Left cardiac atrium (tissue), 4 donors: Measurements from ENCODE around the gene STYXL2. TPM values are rescaled to one million over a fixed set of nuclear protein-coding genes. Genes with fewer than 3 reads are reported as not detected.

Experiments used
- ATAC-seq, 2 donors: fragments of 200-7000 bp; cut with Tn5 transposase; one replicate each; pipeline ENCODE4 v1.9.1; 2020; ENCODE audit warnings: mild to moderate bottlenecking in 2 of 2, moderate library complexity in 2 of 2
- DNase-seq: peaks from one replicate; pipeline ENCODE4 v3.0.0-alpha.2; 2020
- intact Hi-C, 2 donors: fragments of 100-400 bp; cut with DNase I; formaldehyde crosslinking; loops; one replicate each; pipeline versions ENCODE4 v1.14.1 to v1.15.1; 2022 to 2023
- total RNA-seq, 2 donors: library from RNA; stranded (reverse); fragmentation: NEBNext Ultra II Directional; extraction: Animal tissue kit (Norgen Biotek cat#: 25700); gene quantifications; one replicate each; pipeline ENCODE4 v1.2.1, GENCODE V29; 2021
- donor health status: DM: no; HTN: yes; CAD: no.
- donor health status: DM: no; HTN: yes; CAD: no; lungs with severe emphysema.
- donor health status: DM: yes; HTN: yes; CAD: no.
- donor health status: Dilated cardiomyopathy.

The STYXL2 gene
- total RNA-seq, 2 donors from 2014 or later = 80.0 to 87.4 TPM

DNA sequence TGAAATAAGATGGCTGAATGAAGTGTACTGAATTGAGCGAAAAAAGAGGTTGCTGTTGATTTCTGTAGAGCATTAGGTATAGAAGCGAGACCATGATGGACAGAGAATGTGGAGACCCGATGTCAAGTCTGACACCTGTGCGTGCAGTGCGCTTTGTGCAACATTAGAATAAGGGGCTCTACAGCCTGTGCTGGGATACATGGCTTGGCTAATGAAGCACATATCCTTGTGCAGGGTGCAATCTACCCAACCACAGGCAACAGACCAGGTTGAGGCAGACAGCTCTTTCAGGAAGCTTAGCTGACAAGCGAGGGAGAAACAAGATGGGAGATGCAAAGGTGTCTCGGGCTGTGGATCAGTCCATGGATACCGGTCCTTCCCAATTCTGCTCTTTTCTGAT lies 22.6 kb upstream of the STYXL2 start:
- DNase-seq = no peak
- no peak for ATAC-seq
- intact Hi-C loops = no loop called here

DNA sequence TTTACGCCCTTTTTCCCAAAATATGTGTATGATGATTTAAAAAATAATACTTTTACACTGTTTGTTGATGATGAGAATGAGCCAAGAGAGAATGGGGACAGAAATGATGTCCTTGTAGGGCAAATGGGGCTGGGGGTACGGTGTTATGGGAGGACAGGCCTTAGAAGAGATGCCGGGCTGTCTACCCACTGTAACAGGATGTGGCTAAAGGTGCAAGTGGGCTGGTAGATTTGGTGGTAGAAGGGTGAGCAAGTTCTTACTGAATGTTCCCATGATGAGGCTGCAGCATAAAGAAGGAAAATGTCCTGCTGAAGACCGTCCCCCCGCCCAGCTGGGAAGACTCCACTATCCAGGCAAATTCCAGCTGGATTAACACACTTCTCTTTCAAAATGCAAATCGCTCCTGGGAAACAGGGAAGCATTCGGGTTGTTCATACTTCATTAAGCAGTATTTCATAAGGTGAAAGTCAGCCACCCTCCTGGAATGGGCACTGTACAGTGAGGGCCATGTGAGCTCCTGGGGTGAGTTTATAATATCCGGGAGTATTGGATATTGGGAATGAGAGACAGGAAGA lies 17.7 kb upstream of the STYXL2 start:
- DNase-seq (no peak), ATAC-seq (no peak)
- intact Hi-C loops = no loop called here

DNA sequence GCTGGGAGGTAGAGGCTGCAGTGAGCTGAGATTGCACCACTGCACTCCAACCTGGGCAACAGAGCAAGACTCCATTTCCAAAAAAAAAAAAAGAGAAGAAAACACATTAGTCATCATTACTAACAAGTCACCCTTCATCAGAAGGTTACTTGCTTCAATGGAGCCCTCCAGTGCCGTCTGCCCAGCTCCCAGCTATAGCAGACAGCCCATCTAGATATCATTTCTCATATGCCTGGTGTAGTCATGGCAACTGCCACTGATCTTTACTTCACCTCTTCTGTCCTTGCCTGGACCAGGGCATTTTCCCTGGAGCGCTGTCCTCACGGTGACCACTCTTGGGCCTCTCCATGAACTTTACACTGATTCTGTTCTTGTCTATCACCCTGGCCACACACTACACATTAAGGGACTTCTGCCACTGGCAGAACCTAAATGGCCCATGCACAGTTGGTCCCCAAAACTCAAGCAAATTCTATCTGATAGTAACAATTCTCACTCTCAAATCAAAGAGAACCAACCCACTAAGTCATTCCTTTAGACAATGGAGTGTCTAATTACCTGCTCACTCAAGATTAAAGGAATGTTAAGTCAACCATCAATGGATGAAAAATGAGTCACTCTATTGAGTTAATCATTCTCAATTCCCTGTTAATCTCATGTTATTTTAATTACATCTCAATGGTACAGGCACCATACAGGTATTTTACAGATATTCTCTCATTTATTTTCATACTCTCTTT lies 16.6 kb upstream of the STYXL2 start:
- intact Hi-C loops = no loop called here
- no peak for ATAC-seq
- DNase-seq = no peak

DNA sequence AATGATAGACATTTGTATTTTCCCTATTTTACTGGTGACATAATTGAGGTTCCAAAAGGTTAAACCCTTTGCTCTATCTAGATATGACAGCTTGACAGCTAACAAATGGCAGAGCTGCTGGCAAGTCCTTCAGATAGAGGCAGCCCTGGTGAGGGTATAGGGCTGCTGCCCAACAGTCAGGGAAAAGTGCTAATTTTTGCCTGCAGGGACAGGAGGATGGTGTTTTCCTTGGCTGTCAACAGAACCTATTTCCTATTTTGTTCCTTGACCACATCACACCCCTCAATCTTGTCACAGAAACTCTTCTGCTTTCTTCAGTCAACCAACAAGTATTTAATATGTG lies 16.0 kb upstream of the STYXL2 start:
- DNase-seq = no peak
- intact Hi-C loops = no loop called here
- ATAC-seq = peak; percentile 57 to 62

DNA sequence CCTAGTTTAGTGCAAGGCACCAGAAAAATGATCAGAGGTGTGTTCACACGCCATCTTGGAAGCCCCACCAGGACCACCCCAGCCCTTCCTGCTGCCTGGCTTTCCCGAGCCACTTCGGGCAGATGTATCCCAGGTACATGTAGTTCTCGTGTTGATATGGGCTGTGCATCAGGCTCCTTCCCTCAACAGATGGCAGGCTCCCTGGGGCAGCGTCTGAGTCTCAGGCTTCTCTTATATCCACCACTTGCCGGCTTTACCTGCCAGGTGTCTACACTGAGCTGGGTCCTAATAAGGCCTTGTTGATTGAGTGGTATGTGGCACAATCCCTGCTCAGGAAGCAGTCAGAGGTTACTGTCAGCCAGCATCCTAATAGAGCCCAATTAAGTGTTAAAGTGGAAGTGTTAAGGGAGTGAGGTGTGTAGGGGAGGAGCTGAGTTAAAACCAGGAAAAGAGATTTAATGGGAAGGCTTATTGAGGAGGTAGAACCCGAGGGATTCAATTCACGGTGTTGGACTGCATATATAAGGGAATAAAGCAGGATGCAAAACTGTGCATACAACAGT lies 12.2 kb upstream of the STYXL2 start:
- DNase-seq (no peak), ATAC-seq (no peak)
- intact Hi-C loops = no loop called here

DNA sequence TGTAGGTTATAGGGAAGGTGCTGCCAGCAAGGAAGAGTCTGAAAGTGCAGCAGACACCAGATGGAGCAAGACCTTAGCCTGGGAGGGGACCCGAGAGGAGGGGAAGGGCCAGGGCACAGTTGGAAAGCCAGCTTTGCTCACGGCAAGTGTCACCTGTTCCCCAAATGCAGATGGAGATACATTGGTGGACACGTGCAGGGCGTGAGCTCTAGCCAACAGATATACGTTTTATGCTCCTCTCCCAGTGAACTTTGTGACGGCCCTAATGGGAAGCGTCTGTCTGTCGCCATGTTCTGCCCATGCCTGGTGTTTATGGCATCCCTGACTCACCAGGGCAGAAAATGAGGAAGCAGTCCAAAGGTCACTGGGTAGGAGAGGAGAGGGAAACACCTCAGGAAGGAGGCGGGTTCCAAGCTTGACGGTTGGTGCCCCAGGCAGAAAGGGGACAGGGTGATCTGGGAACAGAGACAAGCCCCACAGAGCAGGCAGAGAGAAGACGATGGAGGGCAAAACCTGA lies 11.3 kb upstream of the STYXL2 start:
- intact Hi-C loops = no loop called here
- ATAC-seq (peak; percentile 49 to 66), DNase-seq (no peak)

DNA sequence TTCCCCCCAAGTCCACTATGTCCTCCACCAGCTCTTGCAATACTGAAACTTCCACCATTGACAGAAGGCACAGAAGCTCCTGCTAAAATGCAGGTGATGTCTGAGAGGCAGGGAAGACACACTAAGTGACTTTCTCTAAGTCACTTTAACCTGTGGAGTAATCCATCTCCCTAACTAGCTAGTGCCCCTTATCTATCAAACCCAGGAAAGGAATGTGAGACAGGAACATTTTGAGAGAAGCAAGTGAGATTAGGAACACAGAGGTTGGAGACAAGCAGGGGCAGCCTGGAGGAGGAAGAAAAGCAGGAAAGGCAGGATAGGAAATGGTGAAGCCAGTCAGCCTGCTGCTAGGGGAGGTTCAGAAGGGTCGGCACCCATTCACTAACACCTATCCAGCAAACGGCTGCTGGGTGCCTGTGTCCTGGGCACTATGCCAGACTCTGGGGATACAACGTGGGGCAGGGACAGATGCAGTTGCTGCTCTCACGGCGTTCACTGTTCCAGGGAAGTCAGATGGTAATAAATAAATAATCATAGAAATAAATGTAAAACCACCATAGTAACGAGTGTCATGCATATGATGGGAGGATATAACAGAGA lies 10.7 kb upstream of the STYXL2 start:
- DNase-seq (no peak), ATAC-seq (peak; percentile 19 to 64)
- intact Hi-C loops = no loop called here

DNA sequence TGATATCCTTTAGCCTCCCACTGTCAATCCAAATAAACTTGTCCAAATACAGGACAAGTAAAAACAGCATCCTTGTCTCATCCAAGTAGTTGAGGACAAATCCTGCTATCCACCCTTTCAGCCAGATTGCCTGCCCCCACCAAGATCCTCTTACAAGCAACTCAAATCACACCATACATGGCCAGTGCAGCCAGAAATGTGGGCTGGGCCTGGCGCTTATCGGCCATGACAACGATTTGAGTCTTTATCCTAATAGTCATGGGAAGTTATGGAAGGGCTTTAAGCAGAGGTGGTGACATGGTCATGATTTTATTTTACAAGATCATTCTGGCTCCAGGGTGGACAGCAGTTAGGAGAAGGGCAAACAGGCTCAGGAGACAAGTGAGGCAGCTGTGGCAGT lies 10.0 kb upstream of the STYXL2 start:
- intact Hi-C loops = no loop called here
- ATAC-seq (peak in 1 of 2 donors; percentile 53), DNase-seq (no peak)

DNA sequence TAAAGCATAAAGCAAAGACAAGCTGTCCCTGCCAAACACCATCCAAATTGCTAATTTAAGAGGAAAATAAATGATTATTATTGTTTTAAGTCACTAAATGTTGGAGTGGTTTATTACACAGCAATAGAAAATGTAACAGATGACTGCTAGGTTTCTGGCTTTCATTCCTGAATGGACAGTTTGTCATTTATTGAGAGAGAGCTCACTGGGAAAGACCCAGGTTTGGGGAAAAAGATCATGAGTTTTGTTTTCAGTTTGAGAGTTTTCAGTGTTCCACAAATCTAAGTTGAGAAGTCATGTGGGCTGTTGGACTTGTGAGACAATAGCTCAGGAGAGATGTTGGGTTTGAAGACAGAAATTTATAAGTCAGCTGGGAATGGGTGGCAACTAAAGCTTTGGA lies 9.1 kb upstream of the STYXL2 start:
- DNase-seq (no peak), ATAC-seq (no peak)
- intact Hi-C loops = no loop called here

DNA sequence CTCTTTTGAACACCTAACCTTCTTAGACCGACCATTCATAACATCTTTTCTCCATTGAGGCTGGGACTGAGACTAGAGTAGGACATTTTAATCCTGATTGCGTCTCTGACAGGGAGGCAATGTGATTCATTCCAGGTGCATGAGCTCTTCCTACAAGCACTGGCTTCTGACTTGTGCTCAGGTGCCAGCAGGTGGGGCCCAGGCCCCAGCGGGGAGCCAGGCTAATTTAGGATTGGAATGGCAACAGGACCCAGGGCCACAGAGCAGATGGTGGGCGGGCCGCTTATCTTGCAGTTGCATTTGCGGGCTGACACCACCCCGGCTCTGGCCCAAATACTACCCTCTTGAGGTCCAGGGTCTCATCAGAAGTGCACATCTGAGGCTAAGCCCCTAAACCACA lies 7.8 kb upstream of the STYXL2 start:
- DNase-seq (no peak), ATAC-seq (no peak)
- intact Hi-C loops = no loop called here

DNA sequence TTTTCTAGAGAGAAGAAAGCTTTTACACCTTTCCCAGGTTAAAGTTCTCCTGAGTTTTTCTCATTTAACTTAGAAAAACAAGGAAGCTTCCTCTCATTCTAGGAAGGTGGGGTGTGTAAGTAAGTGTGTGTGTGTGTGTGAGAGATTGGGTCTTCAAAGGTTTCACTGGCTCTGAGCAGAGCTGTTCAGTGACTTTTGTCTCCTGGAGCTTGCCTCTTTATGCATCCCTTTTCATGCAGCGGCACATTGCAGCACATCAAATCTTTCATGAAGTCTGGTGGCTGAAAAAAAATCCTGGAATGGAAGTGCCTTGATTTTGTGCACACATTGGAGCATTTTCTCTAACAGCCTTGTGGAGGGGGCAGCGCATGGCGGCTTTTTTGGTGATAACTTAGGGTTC lies 7.1 kb upstream of the STYXL2 start:
- intact Hi-C loops = no loop called here
- ATAC-seq = no peak
- DNase-seq = no peak

DNA sequence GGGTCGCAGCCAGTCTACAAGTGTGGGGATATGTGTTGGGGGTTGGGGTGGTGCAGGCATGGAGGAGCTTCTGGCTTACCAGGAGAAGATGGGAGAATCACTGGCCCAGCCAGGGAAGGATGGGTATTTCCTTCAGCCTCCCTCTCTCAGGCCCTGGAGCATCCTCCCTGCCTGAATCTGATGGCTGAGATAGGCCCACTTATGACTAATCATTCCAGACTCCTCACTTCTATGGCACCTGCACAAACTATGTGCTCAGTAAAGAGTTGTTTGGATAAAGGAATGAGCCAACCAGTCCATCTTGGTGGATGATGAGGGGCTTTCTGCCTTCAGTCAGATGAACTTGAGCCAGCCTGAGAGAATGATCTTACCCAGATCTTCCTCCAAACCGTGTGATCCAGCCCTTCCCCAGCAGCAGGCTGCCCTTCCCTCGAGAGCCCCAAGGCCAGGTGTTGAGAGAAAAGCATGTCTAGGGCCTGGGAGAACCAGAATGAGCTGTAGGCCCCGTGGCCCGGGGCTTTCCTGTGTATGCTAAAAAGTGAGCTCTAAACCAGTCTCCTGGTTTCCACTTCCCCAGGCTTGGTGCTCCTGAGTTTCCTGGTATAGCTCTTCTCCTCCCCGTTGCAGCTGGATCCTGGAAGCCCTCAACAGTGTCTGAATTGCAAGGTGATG lies 5.0 kb upstream of the STYXL2 start:
- intact Hi-C loops = no loop called here
- no peak for ATAC-seq

DNA sequence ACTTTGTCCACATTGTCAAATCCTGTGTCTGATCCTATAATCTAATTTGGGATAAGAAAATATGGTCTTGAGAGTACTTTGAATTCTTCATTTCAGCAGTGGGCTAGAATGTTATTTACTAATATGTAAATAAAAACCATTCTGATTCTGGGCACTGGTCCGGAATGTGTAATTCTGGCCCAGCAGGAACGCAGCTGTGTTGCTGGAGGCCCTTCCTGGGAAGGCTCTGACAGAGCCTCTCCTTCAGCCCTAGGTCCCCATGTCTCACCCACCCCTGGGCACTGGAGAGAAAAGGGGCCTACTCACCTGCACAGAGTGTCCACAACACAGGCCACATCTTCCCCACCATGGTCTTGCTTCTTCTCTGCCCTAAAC lies 3.9 kb upstream of the STYXL2 start:
- ATAC-seq (no peak), DNase-seq (no peak)
- intact Hi-C loops = no loop called here

More for the DNA sequence above, 5.0 kb upstream of the STYXL2 start:
- DNase-seq = no peak

DNA sequence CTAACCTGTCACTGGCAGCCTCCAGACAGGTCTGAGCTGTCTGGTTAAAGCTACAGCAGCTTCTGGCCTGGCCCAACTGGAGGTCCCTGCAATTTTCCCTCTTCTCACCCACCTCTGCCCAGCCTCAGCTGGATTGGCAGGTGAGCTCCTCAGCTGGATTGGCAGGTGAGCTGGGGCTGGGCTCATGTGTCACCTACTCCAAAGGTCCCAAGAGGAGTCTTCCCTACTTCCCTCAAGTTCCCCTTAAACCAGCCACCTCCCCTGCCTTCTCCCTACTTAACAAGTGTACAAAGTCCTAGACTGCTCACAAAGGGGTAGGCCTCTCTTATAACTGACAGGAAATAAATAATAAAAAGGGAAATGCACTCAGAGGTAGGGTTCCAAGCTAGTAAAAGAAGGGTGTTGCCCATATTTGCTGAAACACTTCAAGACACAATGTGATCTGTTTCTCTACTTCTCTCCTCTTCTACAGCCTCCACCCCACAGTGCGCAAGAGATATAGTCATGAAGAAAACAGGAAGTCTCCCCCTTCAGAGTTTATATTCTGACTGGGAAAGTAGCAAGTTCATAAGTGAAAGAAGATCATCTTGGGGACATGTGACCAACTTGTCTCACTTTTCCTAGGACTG lies 3.4 kb upstream of the STYXL2 start, which contains the start of gene GPA33:
Gene GPA33 (minus strand): TSS at position 64 of the 629 bp plus-strand sequence. CDS start 90 bp downstream, outside the sequence.
- ATAC-seq = no peak
- DNase-seq = no peak
- intact Hi-C loops = no loop called here

DNA sequence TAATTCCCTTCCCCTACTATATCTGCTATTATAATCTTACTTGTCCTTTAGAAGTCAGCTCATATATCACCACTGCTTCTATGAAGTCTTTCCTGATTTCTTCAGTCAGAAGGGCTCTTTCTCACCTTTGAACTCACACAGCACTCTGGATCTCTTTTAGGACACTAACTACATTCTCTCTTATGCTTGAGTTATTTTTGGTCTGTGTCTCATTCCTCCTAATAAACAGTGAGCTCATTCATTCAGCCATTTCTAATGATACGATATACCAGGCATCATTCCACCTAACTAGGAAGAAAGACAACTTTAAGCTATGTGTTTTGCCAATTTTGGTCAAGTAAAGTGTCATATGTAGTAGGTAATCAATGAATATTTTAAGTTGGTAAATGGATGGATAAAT lies 1.2 kb upstream of the STYXL2 start:
- ATAC-seq (peak; percentile 62 to 66), DNase-seq (no peak)
- intact Hi-C loops = no loop called here

DNA sequence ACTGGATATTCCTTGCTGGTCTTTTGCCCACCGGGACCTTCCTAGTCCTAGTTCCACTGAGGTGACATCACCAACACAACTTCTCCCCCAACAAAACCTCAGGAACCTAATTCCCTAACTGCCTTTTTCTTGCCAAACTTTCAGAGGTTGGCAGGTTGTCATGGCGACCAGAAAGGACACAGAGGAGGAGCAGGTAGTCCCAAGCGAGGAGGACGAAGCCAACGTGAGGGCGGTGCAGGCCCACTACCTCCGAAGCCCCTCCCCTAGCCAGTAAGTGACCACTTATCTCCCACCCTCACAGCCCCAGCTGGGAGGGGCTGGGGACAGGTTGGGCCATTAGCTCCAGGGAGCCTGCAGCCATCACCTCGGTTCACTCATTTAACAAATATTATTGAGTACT lies 815 bp downstream of the STYXL2 start:
- no peak for DNase-seq
- intact Hi-C loops = no loop called here
- ATAC-seq = peak; percentile 36 to 53

DNA sequence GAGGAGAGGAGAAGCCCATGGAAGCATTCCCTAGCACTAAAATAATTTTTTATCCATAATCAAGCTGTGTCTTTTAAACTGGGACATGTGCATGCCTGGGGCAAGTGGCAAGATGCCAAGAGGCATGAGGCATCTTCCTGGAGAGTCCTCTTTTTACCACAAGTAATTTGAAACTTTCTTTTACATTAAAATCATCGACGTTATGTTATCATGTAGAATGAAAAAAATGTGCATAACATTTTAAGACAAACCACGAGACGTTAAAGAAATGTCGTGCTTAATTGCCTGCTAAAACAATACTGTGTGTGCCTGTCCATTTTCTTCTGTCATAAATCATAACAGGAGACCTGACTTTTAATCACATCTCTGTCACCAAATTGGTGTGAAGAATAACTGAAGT lies 1.5 kb downstream of the STYXL2 start:
- DNase-seq (no peak), ATAC-seq (no peak)
- intact Hi-C loops = no loop called here

DNA sequence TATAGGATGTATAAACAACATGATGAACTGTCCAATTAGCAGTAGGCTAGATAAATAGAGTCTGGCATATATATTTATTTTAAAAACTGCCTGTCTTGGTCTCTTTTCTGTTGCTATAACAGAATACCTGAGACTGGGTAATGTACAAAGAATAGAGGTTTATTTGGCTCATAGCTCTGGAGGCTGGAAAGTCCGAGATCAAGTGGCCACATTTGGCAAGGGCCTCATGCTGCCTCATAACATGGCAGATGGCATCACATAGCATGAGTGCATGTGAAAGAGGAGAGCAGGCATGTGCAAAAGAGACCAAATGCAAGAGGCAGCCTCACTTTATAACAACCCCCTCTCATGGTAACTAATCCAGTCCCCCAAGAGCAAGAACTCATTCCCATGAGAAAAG lies 6.0 kb downstream of the STYXL2 start:
- intact Hi-C loops = no loop called here
- no peak for DNase-seq
- ATAC-seq = no peak

DNA sequence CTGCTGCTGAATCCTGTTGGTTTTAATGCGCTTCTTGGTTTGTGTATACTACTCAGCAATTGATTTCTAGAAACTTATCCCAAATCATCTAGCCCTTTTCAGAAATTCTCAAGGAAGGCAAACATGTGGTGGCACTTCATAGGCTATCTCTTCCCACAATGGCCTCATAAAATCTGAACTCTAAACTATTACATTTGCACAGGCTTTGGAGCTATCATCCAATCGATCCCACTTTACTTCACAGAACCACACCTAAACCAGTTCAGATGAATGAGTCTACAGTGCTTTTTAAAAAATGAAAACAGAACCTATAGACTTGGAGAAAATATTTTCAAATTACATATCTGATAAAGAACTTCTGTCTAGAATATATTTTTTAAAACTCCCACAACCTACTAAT lies 6.9 kb downstream of the STYXL2 start:
- no peak for ATAC-seq
- DNase-seq = no peak
- intact Hi-C loops = no loop called here
